ENCODE data around the gene TAGLN3.

DNA sequence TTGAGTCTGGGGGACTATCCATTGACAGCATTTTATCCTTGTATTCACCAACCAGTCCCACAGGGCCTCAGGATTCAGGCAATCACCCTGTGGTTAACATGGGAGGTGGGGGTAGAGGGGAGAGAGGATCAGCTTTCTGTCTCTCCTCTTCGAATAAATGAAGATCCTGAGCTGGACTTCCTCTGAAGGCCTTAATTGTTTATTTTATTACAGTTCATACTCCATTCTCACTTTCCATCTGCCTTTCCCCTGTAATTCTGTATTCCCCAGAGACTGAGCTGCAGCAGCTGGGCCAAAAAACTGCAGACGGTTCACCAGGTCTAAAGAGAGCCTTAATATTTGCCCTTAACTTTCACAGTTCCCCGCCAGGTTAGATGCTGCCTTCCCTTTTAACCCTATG lies 11.9 kb downstream of the TAGLN3 start:
- TF ChIP-seq, protein P1, sequence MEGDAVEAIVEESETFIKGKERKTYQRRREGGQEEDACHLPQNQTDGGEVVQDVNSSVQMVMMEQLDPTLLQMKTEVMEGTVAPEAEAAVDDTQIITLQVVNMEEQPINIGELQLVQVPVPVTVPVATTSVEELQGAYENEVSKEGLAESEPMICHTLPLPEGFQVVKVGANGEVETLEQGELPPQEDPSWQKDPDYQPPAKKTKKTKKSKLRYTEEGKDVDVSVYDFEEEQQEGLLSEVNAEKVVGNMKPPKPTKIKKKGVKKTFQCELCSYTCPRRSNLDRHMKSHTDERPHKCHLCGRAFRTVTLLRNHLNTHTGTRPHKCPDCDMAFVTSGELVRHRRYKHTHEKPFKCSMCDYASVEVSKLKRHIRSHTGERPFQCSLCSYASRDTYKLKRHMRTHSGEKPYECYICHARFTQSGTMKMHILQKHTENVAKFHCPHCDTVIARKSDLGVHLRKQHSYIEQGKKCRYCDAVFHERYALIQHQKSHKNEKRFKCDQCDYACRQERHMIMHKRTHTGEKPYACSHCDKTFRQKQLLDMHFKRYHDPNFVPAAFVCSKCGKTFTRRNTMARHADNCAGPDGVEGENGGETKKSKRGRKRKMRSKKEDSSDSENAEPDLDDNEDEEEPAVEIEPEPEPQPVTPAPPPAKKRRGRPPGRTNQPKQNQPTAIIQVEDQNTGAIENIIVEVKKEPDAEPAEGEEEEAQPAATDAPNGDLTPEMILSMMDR (IDR thresholded peaks at IDR 0.05) = no peak
- TF ChIP-seq SIN3A (IDR thresholded peaks at IDR 0.05; ENCODE audit: borderline replicate concordance, insufficient read depth, low read depth, low read length) = no peak
- no peak for TF ChIP-seq TCF7L2 (IDR thresholded peaks at IDR 0.05; ENCODE audit: low read depth, low read length)
- TF ChIP-seq, protein P2, sequence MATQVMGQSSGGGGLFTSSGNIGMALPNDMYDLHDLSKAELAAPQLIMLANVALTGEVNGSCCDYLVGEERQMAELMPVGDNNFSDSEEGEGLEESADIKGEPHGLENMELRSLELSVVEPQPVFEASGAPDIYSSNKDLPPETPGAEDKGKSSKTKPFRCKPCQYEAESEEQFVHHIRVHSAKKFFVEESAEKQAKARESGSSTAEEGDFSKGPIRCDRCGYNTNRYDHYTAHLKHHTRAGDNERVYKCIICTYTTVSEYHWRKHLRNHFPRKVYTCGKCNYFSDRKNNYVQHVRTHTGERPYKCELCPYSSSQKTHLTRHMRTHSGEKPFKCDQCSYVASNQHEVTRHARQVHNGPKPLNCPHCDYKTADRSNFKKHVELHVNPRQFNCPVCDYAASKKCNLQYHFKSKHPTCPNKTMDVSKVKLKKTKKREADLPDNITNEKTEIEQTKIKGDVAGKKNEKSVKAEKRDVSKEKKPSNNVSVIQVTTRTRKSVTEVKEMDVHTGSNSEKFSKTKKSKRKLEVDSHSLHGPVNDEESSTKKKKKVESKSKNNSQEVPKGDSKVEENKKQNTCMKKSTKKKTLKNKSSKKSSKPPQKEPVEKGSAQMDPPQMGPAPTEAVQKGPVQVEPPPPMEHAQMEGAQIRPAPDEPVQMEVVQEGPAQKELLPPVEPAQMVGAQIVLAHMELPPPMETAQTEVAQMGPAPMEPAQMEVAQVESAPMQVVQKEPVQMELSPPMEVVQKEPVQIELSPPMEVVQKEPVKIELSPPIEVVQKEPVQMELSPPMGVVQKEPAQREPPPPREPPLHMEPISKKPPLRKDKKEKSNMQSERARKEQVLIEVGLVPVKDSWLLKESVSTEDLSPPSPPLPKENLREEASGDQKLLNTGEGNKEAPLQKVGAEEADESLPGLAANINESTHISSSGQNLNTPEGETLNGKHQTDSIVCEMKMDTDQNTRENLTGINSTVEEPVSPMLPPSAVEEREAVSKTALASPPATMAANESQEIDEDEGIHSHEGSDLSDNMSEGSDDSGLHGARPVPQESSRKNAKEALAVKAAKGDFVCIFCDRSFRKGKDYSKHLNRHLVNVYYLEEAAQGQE (IDR thresholded peaks at IDR 0.05; ENCODE audit: insufficient read depth in 1 of 2, low read depth in 2 of 2, low read length in 1 of 2) = no peak
- TF ChIP-seq POLR2AphosphoS5 (IDR thresholded peaks at IDR 0.05; ENCODE audit: low read depth, low read length) = no peak
